Activated T-helper 9 cell treated with anti-CD3 and anti-CD28 coated beads, Interleukin-2, amount 50 U/mL, for 16 hours (primary cell): ENCODE results near the gene NCAPH2.
A peak's percentile ranks its signal among the peaks of the same experiment; 100 is the strongest.

Experiments used
- DNase-seq: peaks from one replicate; pipeline ENCODE4 v3.0.0-alpha.2; 2020; ENCODE audit warnings: low read depth

Gene NCAPH2

GRCh38 chr22:50474710-50475651 is 33.0 kb upstream of the NCAPH2 start, which contains the start of gene SBF1:
Gene SBF1 (minus strand): TSS chr22:50475035. CDS start chr22:50474840, 195 bp downstream.
- DNase-seq, result peak; percentile 86

DNA sequence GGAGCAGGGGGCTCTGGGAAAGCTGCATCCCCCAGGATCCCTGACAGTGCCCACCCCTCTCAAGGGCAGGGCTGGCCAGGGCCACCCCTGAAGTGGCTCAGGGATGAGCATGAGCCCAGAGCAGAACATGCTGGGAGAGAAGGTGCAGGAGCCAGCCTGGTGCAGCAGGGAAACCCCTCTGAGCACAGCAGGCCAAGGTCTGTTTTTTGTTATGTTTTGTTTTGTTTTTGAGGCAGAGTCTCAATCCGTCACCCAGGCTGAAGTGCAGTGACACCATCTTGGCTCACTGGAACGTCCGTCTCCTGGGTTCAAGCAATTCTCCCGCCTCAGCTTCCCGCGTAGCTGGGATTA is 32.4 kb upstream of the NCAPH2 start:
- DNase-seq, result no peak

DNA sequence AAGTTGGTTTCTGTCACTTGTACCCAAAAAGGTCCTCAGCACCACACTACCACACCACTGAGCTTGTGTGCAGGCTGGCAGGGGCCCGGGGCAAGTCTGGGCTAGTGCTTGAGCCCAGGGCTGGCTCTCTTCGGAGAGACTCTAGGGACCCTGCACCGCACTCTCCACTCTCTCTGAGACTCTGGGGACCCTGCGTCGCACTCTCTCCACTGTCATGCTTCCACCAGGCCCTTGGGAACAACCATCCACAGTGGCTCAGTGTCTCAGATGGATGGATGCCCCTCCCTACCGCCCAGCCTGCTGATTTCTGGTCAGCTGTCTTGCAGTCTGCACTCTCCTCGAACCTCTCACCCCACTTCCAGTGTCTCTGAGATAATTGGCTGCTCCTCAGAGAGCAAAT is 31.2 kb upstream of the NCAPH2 start:
- DNase-seq, result no peak

DNA sequence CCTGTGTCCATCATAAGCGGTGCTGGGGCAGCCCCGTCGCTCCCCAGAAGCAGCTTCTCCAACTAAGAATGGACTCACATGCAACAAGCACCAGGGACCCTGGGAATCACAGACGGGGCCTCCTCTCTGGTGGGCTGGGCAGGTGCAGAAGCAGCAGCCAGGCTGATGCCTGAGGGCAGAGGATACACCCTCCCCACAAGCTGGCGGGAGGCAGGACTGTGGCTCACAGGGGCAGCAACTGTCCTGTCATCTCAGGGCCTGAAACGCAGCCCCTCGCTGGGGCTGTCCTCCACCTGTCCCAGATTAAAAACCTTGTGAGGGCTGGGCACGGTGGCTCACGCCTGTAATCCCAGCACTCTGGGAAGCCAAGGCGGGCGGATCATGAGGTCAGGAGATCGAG is 30.1 kb upstream of the NCAPH2 start:
- no peak for DNase-seq

DNA sequence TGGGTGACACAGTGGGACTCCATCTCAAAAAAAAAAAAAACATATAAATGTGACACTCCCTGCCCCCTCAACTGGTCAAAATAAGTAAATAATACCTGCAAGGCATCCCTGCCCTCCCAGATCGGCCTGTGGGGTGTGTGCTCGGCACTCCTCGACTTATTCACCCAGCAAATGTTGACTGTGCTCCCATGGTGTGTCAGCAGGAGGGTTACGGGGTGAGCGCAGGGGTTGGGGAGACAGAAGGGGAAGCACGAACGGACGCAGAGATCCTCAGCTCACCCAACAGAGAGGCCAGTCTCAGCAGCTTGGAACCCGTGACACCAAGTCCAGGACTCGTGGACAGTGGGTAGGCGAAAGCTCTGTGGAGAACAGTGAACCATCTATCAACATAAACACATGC is 28.3 kb upstream of the NCAPH2 start:
- DNase-seq, result no peak

GRCh38 chr22:50481045-50481439 is 27.0 kb upstream of the NCAPH2 start:
- no peak for DNase-seq

DNA sequence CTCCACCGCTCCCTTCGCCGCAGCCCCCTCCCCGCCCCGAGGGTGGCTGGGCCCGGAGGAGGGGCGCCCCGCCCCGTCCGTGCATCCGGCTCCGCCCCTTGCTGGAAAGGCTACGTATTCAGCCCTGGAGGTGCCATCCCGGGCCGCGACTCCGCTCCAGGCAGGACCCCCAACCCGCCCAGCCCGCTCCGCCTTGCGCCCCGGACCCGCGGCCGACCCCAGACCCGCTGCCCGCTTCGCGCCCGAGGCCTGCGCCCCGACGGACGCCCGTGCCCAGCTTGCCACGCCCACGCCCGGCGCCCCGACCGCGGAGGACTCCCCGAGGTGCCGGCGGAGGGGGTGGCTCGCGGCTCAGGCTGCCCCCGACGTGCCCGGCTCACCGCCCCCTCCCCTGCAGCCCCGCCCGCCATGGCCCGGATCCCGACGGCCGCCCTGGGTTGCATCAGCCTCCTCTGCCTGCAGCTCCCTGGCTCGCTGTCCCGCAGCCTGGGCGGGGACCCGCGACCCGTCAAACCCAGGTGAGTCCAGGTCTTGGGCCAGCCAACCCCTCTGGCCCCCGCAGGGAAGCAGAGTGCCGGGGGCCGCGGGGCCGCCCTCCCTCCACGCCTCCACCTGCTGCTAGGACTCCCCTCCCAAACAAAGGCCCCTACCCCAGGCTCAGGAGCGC is 26.5 kb upstream of the NCAPH2 start, which contains the start of gene ADM2:
Gene ADM2, plus strand, starts transcription at position 104 of the 667 bp plus-strand sequence. Its CDS starts 305 bp downstream, at position 409.
- peak; percentile 52 for DNase-seq

- DNase-seq, result no peak
These were observed 25.6 kb upstream of the NCAPH2 start for GRCh38 chr22:50482107-50483074.

GRCh38 chr22:50483106-50483505 is 24.9 kb upstream of the NCAPH2 start:
- DNase-seq, result no peak

GRCh38 chr22:50483556-50483955 is 24.5 kb upstream of the NCAPH2 start:
- DNase-seq, result no peak

DNA sequence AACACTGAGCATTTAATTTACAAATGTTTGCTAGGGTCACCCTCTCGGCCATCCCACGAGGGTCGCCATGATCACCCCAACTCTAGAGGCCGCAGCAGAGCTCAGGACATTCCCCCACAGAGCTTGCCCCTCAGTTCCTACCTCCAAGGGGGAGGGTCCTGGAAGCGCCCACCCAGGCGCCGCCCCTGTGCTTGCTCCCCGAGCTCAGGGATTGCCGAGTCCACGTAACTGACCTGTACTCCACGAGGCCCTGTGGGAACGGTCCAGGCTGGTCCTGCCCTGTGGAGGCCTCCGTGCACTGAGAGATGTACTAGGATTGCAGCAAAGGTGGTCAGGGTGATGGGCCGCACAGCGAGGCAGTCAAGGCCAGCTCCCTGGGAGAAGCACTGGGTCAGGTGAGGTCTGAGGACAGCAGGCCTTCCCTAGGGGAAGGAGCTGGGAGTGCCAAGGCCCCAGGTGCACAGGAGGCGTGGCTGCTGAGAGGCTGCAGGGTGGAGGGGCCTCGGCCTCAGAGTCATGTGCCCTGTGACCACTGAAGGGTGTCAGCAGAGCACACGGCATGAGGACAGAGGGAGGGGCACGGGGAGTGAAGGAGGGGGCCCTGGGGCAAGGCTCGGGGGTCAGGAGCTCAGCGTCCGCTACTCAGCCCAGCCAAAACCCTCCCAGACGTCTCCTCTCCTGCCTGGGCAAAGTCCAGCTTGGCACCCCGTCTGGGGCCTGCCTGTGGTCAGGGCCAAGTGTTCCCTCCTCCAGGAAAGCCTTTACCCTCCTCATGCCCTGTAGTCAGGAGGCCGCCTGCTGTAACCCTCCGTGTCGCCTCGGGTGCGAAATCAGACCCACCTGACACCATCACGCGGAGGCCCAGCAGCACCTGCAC is 23.8 kb upstream of the NCAPH2 start:
- no peak for DNase-seq

DNA sequence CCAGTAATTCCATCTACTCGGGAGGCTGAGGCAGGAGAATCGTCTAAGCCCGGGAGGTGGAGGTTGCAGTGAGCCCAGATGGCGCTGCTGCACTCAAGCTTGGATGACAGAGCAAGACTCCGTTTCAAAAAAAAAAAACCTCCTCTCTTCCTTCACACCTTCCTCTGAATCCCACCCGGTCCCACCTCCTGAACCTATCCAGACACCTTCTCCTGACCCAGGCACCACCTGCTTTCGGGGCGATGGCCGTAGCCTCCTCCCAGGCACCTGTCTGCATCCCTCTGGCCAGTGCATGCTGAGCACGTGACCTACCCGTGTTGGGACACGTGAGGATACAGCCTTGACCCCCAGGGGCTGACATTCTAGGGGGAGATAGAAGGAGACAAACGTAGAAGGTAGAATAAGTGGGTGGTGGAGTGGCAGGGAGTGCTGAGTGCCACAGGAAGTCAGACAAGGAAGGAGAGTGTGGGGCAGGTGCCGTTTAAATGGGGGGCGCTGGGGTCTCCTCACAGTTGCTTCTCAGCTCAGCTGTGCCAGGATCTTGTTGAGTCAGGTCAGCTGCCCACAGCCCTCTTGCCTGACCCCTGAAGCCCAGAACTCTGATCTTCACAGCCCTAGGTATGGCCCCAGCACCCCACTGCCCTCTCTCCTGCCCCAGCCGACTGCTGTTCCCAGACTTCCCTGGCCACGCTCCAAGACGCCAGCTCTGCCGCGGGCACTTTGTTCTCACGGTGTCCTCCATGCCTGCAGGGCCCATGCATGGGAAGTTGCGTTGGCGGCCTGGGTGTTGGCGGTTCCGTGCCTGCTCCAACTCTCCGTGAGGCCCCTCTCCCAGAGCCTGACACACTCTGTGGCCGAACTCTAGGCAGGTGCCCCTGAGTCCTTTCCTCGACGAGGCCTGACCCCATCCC is 22.5 kb upstream of the NCAPH2 start:
- no peak for DNase-seq

GRCh38 chr22:50486561-50487289 is 21.3 kb upstream of the NCAPH2 start, which contains the start of gene MIOX:
Gene MIOX (plus strand): TSS chr22:50486859. CDS start chr22:50486898, 39 bp downstream.
- no peak for DNase-seq

DNA sequence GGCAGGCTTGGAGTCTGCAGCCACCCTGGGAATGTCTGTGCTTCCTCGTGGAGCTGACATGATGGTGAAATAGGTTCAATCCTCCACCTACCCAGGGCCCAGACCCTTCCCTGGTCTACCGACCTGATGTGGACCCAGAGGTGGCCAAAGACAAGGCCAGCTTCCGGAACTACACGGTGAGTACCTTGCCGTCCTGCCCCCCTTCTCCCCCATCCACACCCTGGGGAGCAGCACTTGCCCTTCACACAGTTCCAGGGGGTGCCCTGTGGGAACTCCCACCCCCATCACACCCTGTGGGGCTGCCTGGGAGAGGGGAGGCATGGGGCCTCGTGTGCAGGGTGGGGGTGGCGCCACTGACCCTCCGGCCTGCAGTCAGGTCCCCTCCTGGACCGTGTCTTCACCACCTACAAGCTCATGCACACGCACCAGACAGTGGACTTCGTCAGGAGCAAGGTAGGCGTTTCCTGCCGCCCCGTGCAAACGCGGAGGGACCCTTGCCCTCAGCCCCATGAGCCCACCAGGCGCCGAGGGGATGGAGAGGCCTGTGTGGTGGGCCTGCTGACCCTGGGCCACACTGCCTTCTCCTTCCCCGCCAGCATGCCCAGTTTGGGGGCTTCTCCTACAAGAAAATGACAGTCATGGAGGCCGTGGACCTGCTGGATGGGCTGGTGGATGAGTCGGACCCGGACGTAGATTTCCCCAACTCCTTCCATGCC is 20.6 kb upstream of the NCAPH2 start:
- no peak for DNase-seq

- DNase-seq, result no peak
These were observed 19.9 kb upstream of the NCAPH2 start for GRCh38 chr22:50488006-50488677.

DNA sequence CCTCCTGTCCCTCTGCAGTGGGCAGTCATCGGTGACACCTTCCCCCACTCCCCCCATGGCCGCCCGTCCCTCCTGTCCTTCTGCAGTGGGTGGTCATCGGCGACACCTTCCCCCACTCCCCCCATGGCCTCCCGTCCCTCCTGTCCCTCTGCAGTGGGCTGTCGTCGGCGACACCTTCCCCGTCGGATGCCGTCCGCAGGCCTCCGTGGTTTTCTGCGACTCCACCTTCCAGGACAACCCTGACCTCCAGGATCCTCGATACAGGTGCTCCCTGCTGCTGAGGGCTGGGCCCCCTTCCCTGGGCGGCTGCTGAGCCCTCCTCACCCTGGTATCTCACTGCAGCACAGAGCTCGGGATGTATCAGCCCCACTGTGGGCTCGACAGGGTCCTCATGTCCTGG is 19.1 kb upstream of the NCAPH2 start:
- no peak for DNase-seq

- DNase-seq, result no peak
These were observed 18.4 kb upstream of the NCAPH2 start for GRCh38 chr22:50489363-50490243.
